ENCODE results near the gene ARFGAP3.

The ARFGAP3 gene

GRCh38 chr22:42830161-42830560 lies 26.9 kb downstream of the ARFGAP3 start:
- no peak overlapping the region for H3K4me3 ChIP-seq
- no peak overlapping the region for H3K27ac ChIP-seq
- DNase-seq (ENCODE audit: low spot score), result no peak
- no peak for TF ChIP-seq CTCF (IDR thresholded peaks at IDR 0.05)

GRCh38 chr22:42829302-42829701 lies 27.8 kb downstream of the ARFGAP3 start:
- no peak for TF ChIP-seq CTCF (IDR thresholded peaks at IDR 0.05)
- no peak overlapping the region for H3K4me3 ChIP-seq

GRCh38 chr22:42825796-42826195 lies 31.3 kb downstream of the ARFGAP3 start:
- Histone ChIP-seq H3K27ac (no peak overlapping the region), H3K4me3 (no peak overlapping the region)
- no peak for TF ChIP-seq CTCF (IDR thresholded peaks at IDR 0.05)
- DNase-seq (ENCODE audit: low spot score), result no peak

More at GRCh38 chr22:42829302-42829701, 27.8 kb downstream of the ARFGAP3 start:
- no peak for DNase-seq (ENCODE audit: low spot score)
- no peak overlapping the region for H3K27ac ChIP-seq

- H3K4me3 ChIP-seq, result no peak overlapping the region
- no peak for DNase-seq (ENCODE audit: low spot score)
- H3K27ac ChIP-seq, result no peak overlapping the region
- no peak for TF ChIP-seq CTCF (IDR thresholded peaks at IDR 0.05)
These were observed 35.7 kb downstream of the ARFGAP3 start for GRCh38 chr22:42821386-42821785.

- H3K4me3 ChIP-seq, result no peak overlapping the region
- H3K27ac ChIP-seq, result no peak overlapping the region
- no peak for TF ChIP-seq CTCF (IDR thresholded peaks at IDR 0.05)
These were observed 36.9 kb downstream of the ARFGAP3 start for GRCh38 chr22:42820045-42820763.

GRCh38 chr22:42819412-42820044 lies 37.5 kb downstream of the ARFGAP3 start:
- Histone ChIP-seq H3K27ac (no peak overlapping the region), H3K4me3 (no peak overlapping the region)
- DNase-seq (ENCODE audit: low spot score), result no peak
- TF ChIP-seq CTCF (IDR thresholded peaks at IDR 0.05), result no peak

More at GRCh38 chr22:42820045-42820763, 36.9 kb downstream of the ARFGAP3 start:
- DNase-seq (ENCODE audit: low spot score), result no peak

- no peak overlapping the region for H3K27ac ChIP-seq
- H3K4me3 ChIP-seq, result no peak overlapping the region
- TF ChIP-seq CTCF (IDR thresholded peaks at IDR 0.05), result no peak
- DNase-seq (ENCODE audit: low spot score), result no peak
These were observed 39.5 kb downstream of the ARFGAP3 start for GRCh38 chr22:42817556-42817955.

All from coronary artery (tissue), 2 donors.